HG02981 (cell line): ENCODE results near the gene GOLGA6L24.
"Not testable (repeated sequence)": the region's sequence is repeated elsewhere in the genome, so short reads cannot be mapped to it uniquely, and the experiment has no call there.

Experiments
- ATAC-seq: cut with Tn5 transposase; IDR thresholded peaks from one replicate; pipeline ENCODE4 v1.9.1; 2021; ENCODE audit warnings: mild to moderate bottlenecking, moderate library complexity; ENCODE audit not compliant: unreplicated experiment

The GOLGA6L24 gene, protein sequence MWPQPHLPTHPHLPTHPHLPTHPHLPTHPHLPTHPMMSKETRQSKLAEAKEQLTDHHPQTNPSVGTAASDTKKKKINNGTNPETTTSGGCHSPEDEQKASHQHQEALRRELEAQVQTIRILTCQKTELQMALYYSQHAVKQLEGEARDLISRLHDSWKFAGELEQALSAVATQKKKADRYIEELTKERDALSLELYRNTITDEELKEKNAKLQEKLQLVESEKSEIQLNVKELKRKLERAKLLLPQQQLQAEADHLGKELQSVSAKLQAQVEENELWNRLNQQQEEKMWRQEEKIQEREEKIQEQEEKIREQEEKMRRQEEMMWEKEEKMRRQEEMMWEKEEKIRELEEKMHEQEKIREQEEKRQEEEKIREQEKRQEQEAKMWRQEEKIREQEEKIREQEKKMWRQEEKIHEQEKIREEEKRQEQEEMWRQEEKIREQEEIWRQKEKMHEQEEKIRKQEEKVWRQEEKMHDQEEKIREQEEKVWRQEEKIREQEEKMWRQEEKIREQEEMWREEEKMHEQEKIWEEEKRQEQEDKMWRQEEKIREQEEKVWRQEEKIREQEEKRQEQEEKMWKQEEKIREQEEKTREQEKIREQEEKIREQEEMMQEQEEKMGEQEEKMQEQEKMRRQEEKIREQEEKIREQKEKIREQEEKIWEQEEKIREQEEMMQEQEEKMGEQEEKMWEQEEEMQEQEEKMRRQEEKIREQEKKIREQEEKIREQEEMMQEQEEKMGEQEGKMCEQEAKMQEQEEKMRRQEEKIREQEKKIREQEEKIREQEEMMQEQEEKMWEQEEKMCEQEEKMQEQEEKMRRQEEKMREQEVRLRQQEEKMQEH

DNA sequence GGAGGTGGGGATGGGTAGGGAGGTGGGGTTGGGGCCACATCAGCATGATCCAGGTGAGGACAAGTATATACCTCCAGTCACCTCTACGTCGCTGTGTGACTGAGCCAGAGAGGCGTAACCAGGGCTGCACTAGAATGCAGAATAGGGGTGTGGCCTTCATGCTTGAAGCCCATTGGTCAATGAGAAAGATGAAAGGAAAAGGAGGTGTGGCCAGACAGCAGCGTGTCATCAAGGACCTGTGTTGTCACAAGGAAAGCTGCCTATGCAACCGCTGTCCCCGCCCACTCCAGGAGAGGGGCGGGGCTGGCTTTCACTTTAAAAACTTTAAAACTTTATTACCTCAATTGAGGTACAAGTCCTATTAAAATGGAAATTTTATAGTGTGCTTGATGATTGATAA lies at the start of gene GOLGA6L24:
Gene GOLGA6L24 (minus strand): TSS at position 101 of the 400 bp plus-strand sequence. CDS start 61 bp downstream, at position 40.
- ATAC-seq, result not testable (repeated sequence)

DNA sequence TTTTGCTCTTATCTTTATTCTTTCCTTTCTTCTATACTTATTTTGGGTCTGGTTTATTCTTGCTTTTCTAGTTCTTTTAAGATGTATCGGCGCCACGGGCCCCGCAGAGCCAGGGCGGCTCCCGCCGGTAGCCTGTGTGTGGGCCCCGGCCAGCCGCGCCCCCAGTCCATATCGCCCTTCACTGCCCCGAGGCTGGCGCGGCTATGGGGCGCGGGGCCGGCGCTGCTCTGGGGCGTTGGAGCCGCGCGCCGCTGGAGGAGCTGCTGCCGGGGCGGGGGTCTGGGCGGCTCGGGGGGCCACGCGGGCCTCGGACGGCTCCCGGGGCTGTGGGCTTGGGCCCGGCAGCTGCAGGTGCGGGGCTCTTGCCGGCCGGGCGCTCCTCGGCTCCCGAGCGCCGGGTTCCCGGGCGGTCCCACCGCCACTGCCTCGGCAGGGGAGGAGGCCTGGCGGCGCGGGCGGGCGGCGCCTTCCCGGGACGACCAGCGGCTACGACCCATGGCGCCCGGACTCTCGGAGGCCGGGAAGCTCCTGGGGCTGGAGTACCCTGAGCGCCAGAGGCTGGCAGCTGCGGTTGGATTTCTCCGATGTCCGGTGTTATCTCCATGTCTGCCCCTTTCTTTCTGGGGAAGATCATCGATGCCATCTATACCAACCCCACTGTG lies 45.0 kb upstream of the GOLGA6L24 start:
- not testable (repeated sequence) for ATAC-seq

DNA sequence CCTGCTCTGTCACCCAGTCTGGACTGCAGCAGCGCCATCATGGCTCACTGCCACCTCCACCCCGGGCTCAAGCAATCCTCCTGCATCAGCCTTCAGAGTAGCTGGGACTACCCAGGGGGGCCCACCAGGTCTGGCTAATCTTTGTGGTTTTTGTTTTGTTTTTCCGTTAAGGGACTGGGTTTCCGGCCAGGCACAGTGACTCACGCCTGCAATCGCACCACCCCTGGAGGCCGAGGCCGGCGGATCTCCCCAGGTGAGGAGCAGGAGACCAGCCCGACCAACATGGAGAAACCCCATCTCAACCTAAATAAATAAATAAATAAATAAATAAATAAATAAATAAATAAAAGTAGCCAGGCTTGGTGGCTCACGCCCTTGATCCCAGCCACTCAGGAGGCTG lies 38.1 kb upstream of the GOLGA6L24 start:
- not testable (repeated sequence) for ATAC-seq

DNA sequence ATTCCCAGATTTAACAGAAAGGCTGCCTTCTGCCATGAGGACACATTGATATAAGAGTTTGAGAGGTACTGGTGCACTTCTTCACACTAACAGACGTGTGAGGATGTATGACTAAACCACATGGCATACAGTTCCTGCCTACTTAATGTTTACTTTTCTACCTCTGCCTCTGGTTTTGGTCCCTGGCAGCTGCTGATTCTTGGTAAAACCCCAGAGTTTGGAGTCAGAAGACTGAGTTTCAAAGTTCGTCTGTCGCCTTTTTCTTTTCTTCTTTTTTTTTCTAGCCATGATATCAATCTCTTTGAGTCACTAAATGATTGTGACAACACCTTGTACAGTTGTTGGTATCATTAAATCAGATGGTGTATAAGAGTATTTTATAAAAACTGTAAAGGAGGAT lies 22.2 kb upstream of the GOLGA6L24 start:
- not testable (repeated sequence) for ATAC-seq

DNA sequence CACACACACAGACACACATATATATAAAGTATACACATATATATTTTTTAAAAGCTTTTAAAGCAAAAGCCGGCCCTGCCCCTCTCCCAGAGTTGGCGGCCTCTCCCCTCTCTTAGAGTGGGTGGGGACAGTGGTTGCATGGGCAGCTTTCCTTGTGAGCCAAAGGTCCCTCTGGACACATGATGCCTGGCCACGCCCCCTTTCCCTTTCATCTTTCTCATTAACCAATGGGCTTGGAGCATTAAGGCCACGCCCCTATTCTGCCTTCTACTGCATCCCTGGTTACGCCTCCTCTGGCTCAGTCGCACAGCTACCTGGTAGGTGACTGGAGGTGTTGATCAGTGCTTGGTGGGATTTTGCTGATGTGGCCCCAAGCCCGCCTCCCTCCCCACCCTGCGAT lies 20.5 kb upstream of the GOLGA6L24 start, which contains the start of gene GOLGA8F:
Gene GOLGA8F (plus strand): TSS at position 301 of the 400 bp plus-strand sequence. CDS start 98 bp downstream, at position 399.
- not testable (repeated sequence) for ATAC-seq

DNA sequence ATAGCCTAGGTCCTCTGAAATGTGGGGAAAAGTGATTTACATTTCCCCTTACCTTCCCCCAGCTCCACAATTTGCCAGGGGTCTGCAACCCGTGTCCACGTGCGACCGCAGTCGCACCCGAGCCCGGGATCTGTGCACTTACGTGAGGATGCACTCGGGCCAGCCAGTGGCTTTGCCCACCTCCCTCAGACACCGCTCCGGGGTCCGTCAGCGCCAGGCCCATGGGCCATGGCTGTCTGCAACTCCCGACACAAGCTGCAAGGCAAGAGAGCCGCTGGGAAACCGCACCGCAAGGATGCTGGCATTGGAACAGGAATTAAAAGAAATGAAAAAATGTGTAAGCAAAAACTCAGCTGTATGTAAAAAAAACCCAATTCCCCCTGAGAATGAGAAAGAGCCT lies 7.6 kb upstream of the GOLGA6L24 start:
- not testable (repeated sequence) for ATAC-seq

DNA sequence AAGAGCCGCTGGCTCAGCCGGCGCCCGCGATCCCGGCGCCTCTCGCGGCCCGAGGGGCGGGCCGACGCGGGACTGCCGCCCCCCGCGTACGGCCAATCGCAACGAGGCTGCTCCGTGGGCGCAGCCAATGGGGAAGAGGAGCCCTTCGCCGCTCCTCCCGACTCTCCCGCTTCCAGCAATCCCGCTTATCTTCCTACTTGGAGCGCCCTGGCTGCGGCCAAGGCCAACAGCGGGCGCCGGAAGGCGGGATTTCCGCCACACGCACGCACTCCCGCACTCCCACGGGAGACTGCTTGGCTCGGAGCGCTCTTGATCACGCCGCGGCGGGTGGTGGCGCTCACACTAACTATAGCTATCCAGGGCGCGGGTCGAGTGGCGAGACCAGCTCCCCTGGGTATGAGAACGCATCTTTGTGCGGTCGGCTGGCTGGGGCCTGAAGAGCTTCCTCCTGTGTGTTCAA lies 35.7 kb downstream of the GOLGA6L24 start, which contains the start of gene HERC2:
Gene HERC2 (minus strand): TSS at position 51 of the 460 bp plus-strand sequence. CDS start 746 bp downstream, outside the sequence.
- ATAC-seq, result not testable (repeated sequence)

DNA sequence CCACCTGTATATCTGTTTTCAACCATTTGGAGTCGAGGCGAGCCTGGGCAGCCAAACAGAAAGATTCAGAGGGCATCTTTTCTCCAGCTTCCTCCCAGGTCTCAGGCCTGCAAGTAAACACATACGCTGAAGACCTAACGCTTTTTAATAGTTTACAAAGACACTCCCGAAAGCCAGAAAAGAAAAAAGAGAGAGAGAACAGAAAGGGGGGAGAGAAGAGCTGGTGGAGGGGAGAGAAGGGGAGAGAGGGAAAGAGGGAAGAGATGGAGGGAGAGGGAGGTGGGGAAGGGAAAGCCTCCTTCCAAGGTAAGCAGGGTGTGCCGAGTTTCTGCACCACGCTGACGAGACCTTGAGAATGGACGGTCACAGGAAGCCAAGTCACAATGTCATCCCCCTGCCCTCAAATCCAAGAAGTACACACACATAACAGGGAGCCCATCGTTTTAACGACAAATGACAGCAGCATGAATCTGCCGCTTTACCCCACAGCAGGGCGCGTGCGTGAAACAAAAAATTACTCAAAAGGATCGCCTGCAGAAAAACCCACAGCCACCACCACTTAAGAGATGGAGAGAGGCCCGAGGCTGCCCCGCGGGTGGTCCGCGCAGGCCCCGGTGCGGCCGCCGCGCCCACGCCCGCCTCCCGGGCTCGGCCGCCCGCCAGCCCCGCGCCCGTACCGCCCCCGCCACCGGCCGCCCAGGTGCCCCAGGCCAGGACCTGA lies 36.4 kb downstream of the GOLGA6L24 start:
- not testable (repeated sequence) for ATAC-seq

DNA sequence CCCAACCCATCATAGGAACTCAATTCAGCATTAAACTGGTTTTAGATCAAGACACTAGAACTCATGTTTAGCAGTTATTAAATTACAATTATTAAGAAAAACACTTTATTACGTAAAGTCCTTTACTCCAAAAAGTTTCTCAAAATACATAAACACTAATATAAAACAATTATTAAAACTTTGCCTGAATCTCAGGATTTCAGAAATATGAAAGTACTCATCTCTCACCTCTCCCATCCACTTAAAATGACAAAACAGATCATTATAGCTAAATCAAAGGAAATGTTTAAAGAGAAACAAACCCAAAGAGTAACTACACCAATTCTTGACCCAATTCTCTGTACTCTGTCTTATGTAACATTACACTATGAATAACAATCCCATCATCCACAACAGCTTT lies 38.2 kb downstream of the GOLGA6L24 start:
- ATAC-seq, result not testable (repeated sequence)

DNA sequence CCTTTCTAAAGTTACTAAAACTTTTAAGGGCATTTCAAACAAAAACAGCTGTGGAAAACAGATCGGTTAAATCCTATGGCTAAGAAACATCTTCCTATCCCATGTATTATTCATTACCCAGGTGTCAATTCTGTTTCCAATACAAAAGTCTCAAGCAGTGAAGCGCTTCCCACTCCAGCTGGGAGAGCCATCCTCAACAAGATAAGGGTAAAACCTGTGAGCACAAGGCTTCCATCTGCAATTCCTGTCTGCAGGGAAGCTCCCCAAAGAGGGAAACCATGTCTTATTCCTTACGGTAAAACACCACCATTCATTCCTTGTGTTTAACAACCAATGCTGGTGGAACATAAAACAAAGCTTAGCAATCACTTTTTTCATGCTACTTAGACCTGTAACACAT lies 39.1 kb downstream of the GOLGA6L24 start:
- ATAC-seq, result not testable (repeated sequence)

DNA sequence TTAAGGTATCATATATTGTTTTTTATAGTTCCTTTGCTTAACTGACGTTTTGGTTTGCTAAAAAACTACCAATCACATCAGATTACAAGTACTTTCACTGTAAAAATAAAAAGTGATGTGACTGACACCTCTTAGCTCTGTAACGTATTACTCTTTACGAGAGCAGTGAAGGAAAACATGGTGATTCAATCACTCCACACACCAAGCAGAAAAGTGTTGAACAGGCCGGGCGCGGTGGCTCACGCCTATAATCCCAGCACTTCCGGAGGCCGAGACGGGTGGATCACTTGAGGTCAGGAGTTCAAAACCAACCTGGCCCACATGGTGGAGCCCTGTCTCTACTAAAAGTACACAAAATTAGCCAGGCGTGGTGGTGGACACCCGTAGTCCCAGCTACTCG lies 39.8 kb downstream of the GOLGA6L24 start:
- not testable (repeated sequence) for ATAC-seq

DNA sequence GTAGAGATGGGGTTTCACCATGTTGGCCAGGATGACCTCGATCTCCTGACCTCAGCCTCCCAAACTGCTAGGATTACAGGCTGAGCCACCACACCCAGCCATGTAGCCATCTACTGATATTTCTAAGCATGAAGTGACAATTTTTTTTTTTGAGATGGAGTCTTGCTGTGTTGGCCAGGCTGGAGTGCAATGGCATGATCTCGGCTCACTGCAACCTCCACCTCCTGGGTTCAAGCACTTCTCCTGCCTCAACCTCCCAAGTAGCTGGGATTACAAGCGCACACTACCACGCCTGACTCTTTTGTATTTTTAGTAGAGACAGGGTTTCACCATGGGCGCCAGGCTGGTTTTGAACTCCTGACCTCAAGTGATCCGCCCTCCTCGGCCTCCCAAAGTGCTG lies 40.9 kb downstream of the GOLGA6L24 start:
- not testable (repeated sequence) for ATAC-seq

DNA sequence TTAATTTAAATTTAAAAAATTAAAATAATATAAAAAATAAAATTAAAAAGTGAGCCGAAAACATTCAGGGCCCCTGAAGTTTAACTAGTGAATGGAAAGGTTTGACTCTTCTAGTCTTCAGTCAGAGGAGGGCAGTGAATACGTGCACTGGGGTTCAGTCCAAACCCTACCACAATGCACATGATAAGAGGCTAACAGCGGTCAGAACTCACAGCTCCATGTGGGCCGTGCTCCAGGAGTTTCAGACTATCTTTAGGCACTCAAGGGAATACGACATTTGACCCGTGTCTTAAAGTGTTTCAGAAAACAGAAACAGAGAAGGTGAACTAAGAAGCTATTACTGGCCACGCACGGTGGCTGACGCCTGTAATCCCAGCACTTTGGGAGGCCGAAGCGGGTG lies 47.4 kb downstream of the GOLGA6L24 start:
- not testable (repeated sequence) for ATAC-seq

DNA sequence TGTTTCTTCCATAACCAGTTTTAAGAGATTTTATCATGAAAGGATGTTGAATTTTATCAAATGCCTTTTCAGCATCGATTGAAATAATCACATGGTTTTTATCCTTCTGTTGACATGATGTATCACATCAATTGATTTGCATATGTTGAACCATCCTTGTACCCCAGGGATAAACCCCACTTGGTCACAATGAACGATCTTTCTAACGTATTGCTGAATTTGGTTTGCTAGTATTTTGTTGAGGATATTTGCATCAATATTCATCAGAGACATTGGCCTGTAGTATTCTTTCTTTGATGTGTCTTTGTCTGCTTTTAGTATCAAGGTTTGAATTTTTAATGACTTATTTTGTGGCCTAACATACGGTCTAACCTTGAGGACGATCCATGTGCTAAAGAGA lies 49.2 kb downstream of the GOLGA6L24 start:
- not testable (repeated sequence) for ATAC-seq
